K562 (cell line): Measurements from ENCODE around the gene PLEKHN1. TPM values are rescaled to one million over a fixed set of nuclear protein-coding genes. Genes with fewer than 3 reads are reported as not detected.

Source experiments
- ARID2 ChIP-seq: fragments of 450-650 bp; IDR thresholded peaks from 2 replicates; pipeline ENCODE4 v1.6.1; 2017; ENCODE audit warnings: antibody characterized with exemption, mild to moderate bottlenecking
- ATF3 ChIP-seq, 2 experiments: fragments of 450-650 bp in 1 of 2; sonication (generic) in 1 of 2; formaldehyde crosslinking in 1 of 2; IDR thresholded peaks in 1 of 2; conservative IDR thresholded peaks in 1 of 2; 2 replicates each; pipeline versions ENCODE4 v1.6.1 to v1.8.1; 2016 to 2023; ENCODE audit warnings: mild to moderate bottlenecking in 2 of 2, moderate library complexity in 2 of 2, inconsistent platforms in 1 of 2, missing genetic modification reagents in 1 of 2
- CTCF ChIP-seq, 3 experiments: IDR thresholded peaks in 2 of 3; conservative IDR thresholded peaks in 1 of 3; 2 replicates each; pipeline ENCODE4 v1.5.1; 2011 to 2012; ENCODE audit warnings: low read length in 3 of 3, mild to moderate bottlenecking in 3 of 3, control low read depth in 2 of 3, improper control_type of control experiment in 1 of 3, inconsistent platforms in 1 of 3, low read depth in 1 of 3, mixed read lengths in 1 of 3, moderate library complexity in 1 of 3; ENCODE audit not compliant: insufficient read depth in 2 of 3
- HDGF ChIP-seq: fragments of 450-650 bp; IDR thresholded peaks from 2 replicates; pipeline ENCODE4 v1.6.1; 2016
- NCOA4 ChIP-seq: fragments of 450-650 bp; IDR thresholded peaks from 2 replicates; pipeline ENCODE4 v1.6.1; 2018; ENCODE audit warnings: mild to moderate bottlenecking; ENCODE audit not compliant: partially characterized antibody
- NEUROD1 ChIP-seq: fragments of 150-350 bp; IDR thresholded peaks from 2 replicates; pipeline ENCODE4 v1.6.1; 2014; ENCODE audit warnings: borderline replicate concordance, low read length, low read depth; ENCODE audit not compliant: partially characterized antibody
- PHF20 ChIP-seq: fragments of 450-650 bp; IDR thresholded peaks from 2 replicates; pipeline ENCODE4 v1.6.1; 2018; ENCODE audit not compliant: partially characterized antibody
- POLR2AphosphoS2 ChIP-seq: IDR thresholded peaks from 2 replicates; pipeline ENCODE4 v1.6.1; 2012; ENCODE audit warnings: low read length, improper control_type of control experiment
- PRMT5 ChIP-seq: sonication (generic); formaldehyde crosslinking; IDR thresholded peaks from 2 replicates; pipeline ENCODE4 v1.5.0; 2020; ENCODE audit warnings: missing genetic modification reagents
- RBBP5 ChIP-seq: fragments of 200-600 bp; sonication (generic); IDR thresholded peaks from 2 replicates; pipeline ENCODE4 v1.6.1; 2012; ENCODE audit warnings: borderline replicate concordance, mild to moderate bottlenecking, low read length, control low read depth, inconsistent platforms; ENCODE audit not compliant: insufficient read depth, poor library complexity, severe bottlenecking
- RBM22 ChIP-seq: fragments of 200-400 bp; formaldehyde crosslinking; IDR thresholded peaks from 2 replicates; pipeline ENCODE4 v1.6.1; 2018; ENCODE audit warnings: low read length, low read depth; ENCODE audit not compliant: poor library complexity, severe bottlenecking
- SOX6 ChIP-seq: fragments of 450-650 bp; IDR thresholded peaks from 2 replicates; pipeline ENCODE4 v1.6.1; 2014; ENCODE audit warnings: mild to moderate bottlenecking
- SP1 ChIP-seq: sonication (generic); formaldehyde crosslinking; IDR thresholded peaks from 2 replicates; pipeline ENCODE4 v1.8.1; 2022; ENCODE audit warnings: mild to moderate bottlenecking, missing genetic modification reagents
- ZBTB11 ChIP-seq, 3 experiments: fragments of 200-800 bp in 1 of 3; fragments of 250-450 bp in 1 of 3; fragments of 450-650 bp in 1 of 3; sonication (Bioruptor Pico) in 1 of 3; sonication (Bioruptor generic) in 1 of 3; formaldehyde crosslinking in 1 of 3; IDR thresholded peaks; 2 replicates each; pipeline versions ENCODE4 v1.6.1 to v1.8.0; 2016 to 2022; ENCODE audit warnings: mild to moderate bottlenecking in 2 of 3, missing genetic modification characterization in 2 of 3, missing compliant biosample characterization in 1 of 3, moderate library complexity in 1 of 3
- ZNF277 ChIP-seq: fragments of 250-450 bp; sonication (Bioruptor Pico); IDR thresholded peaks from 2 replicates; pipeline ENCODE4 v1.8.0; 2022; ENCODE audit warnings: inconsistent platforms, mild to moderate bottlenecking, moderate library complexity, borderline replicate concordance
- ZNF444 ChIP-seq: fragments of 250-450 bp; sonication (Bioruptor Pico); IDR thresholded peaks from 2 replicates; pipeline ENCODE4 v1.4.0; 2020; ENCODE audit warnings: mild to moderate bottlenecking, moderate library complexity
- ZNF707 ChIP-seq: fragments of 250-450 bp; sonication (Bioruptor Pico); conservative IDR thresholded peaks from 2 replicates; pipeline ENCODE4 v1.8.0; 2022; ENCODE audit warnings: inconsistent platforms, mild to moderate bottlenecking, moderate library complexity
- polyA plus RNA-seq, 8 experiments: library from polyadenylated mRNA; depleted of rRNA in 4 of 8; stranded (reverse) in 5 of 8; unstranded in 3 of 8; fragments of >200 nt; fragmentation: Nextera tagmentation in 2 of 8; fragmentation: Illumina TruSeq in 1 of 8; extraction: Ambion mirVana in 2 of 8; extraction: Trizol in 1 of 8; gene quantifications; 2 replicates each; pipeline versions ENCODE4 v1.2.1 to v1.2.3, GENCODE V29; 2011 to 2014; ENCODE audit warnings: inconsistent platforms in 1 of 8, missing spikeins in 1 of 8
- total RNA-seq, 7 experiments: library from RNA; depleted of rRNA in 6 of 7; stranded (reverse); fragments of >200 nt in 6 of 7; fragmentation: Illumina TruSeq in 2 of 7; extraction: Trizol in 2 of 7; gene quantifications; 2 replicates each; pipeline versions ENCODE4 v1.2.1 to v1.2.3, GENCODE V29; 2011 to 2021; ENCODE audit warnings: low replicate concordance in 1 of 7

Gene PLEKHN1
- total and polyA plus RNA-seq, 9 of the 15 experiments (the other 6 are each of a cell fraction or from before 2014, with no cell fraction given), result 0.07 to 1.5 (median 0.13) TPM; not detected in 2

GRCh38 chr1:1013105-1013921 lies 47.0 kb downstream of the PLEKHN1 start, which contains the start of gene ISG15 (continued):
- TF ChIP-seq CTCF (IDR thresholded peaks at IDR 0.05 in 2 of 3, conservative IDR thresholded peaks at IDR 0.05 in 1 of 3; ENCODE audit: insufficient read depth in 2 of 3, low read depth in 1 of 3, low read length in 3 of 3) (no peak), ATF3 (IDR thresholded peaks at IDR 0.05) (no peak; the same call in 1 of the 2 replicates), ATF3 (CRISPR knock-in tag; conservative IDR thresholded peaks at IDR 0.05) (no peak), NEUROD1 (no peak), SOX6 (peak; percentile 69; the same call in 1 of the 2 replicates), ZNF444 (CRISPR knock-in tag) (no peak), RBM22 (no peak), ZBTB11 (CRISPR knock-in tag; IDR thresholded peaks at IDR 0.05) (no peak), ZNF707 (CRISPR knock-in tag) (no peak), ZNF277 (CRISPR knock-in tag) (no peak), NCOA4 (no peak), PHF20 (peak; percentile 60), HDGF (no peak), POLR2AphosphoS2 (no peak), ARID2 (no peak), RBBP5 (peak; percentile 79), PRMT5 (CRISPR knock-in tag) (no peak), SP1 (CRISPR knock-in tag) (peak; percentile 77; the same call in 1 of the 2 replicates)
